ENCODE data around the gene LRG1. TPM values are rescaled to one million over a fixed set of nuclear protein-coding genes. Genes with fewer than 3 reads are reported as not detected.

LRG1 gene
- total RNA-seq, 1 donor from 2014 or later, result 328 TPM

- no peak for ATAC-seq
- DNase-seq (ENCODE audit: low spot score), result no peak
Measured at GRCh38 chr19:4513248-4513647, 26.6 kb downstream of the LRG1 start.

DNA sequence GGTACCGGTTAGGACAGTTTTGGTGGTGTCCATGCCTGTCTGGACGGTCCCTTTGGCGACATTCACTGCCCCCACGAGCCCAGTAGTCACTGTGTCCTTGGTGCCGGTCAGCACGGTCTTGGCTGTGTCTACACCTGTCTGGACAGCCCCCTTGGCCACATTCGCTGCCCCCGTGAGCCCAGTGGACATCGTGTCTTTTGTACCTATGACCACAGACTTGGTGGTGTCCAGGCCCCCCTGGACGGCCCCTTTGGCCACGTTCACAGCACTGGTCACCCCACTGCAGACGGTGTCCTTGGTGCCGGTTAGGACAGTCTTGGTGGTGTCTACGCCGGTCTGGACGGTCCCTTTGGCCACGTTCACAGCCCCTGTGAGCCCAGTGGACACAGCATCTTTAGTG lies 27.8 kb downstream of the LRG1 start:
- ATAC-seq, result no peak
- no peak for DNase-seq (ENCODE audit: low spot score)

- DNase-seq (ENCODE audit: low spot score) (no peak), ATAC-seq (peak; percentile 15)
Measured at GRCh38 chr19:4511300-4512054, 28.4 kb downstream of the LRG1 start.

GRCh38 chr19:4510435-4511255 lies 29.2 kb downstream of the LRG1 start:
- DNase-seq (ENCODE audit: low spot score), result no peak
- ATAC-seq, result peak; percentile 12

DNA sequence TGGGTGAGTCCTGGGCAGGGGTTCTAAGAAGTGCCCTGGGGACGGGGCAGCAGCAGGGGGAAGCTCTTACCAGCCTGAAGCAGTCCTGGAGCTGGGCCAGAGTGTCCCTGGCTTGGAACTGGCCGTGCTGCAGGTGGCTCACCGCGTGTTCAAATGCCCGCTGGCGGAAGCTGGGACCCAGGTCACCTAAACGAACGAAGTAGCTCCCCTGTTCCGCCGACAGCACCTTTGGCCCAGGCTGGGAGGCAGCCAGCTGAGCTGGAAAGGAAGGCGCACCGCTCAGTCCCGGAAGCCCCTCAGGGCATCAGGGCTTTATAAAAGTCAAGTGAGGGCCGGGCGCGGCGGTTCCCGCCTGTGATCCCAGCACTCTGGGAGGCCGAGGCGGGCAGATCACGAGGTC lies 31.1 kb downstream of the LRG1 start:
- DNase-seq (ENCODE audit: low spot score) (no peak), ATAC-seq (no peak)

GRCh38 chr19:4507804-4508203 lies 32.0 kb downstream of the LRG1 start:
- DNase-seq (ENCODE audit: low spot score), result no peak
- no peak for ATAC-seq

DNA sequence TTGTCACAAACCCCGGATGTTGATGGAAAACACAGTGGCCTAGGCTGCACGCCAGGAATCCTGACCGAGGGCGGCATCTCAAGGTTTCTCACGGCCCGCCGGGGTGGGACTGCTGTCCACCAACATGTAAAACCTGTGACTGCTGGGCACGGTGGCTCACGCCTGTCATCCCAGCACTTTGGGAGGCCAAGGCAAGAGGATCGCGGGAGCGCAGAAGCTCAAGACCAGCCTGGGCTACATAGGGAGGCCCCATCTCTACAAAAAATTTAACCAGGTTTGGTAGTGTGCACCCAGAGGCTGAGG lies 32.7 kb downstream of the LRG1 start:
- no peak for DNase-seq (ENCODE audit: low spot score)

GRCh38 chr19:4506449-4507149 lies 33.2 kb downstream of the LRG1 start:
- no peak for ATAC-seq
- no peak for DNase-seq (ENCODE audit: low spot score)

More for the DNA sequence above, 32.7 kb downstream of the LRG1 start:
- no peak for ATAC-seq

GRCh38 chr19:4505570-4506448 lies 34.0 kb downstream of the LRG1 start:
- DNase-seq (ENCODE audit: low spot score), result no peak

GRCh38 chr19:4504891-4505569 lies 34.8 kb downstream of the LRG1 start:
- no peak for DNase-seq (ENCODE audit: low spot score)
- peak; percentile 2 for ATAC-seq

More at GRCh38 chr19:4505570-4506448, 34.0 kb downstream of the LRG1 start:
- no peak for ATAC-seq

GRCh38 chr19:4504297-4504701 lies 35.5 kb downstream of the LRG1 start:
- no peak for DNase-seq (ENCODE audit: low spot score)
- peak; percentile 1 for ATAC-seq

- ATAC-seq (no peak), DNase-seq (ENCODE audit: low spot score) (no peak)
Measured at GRCh38 chr19:4503825-4504170, 36.0 kb downstream of the LRG1 start.

GRCh38 chr19:4503132-4503824 lies 36.6 kb downstream of the LRG1 start:
- DNase-seq (ENCODE audit: low spot score) (no peak), ATAC-seq (no peak)

- DNase-seq (ENCODE audit: low spot score) (no peak), ATAC-seq (no peak)
Measured at GRCh38 chr19:4502282-4503131, 37.3 kb downstream of the LRG1 start.

GRCh38 chr19:4501691-4502090 lies 38.1 kb downstream of the LRG1 start:
- ATAC-seq, result no peak

GRCh38 chr19:4500841-4501591 lies 38.8 kb downstream of the LRG1 start:
- DNase-seq (ENCODE audit: low spot score) (no peak), ATAC-seq (no peak)

More at GRCh38 chr19:4501691-4502090, 38.1 kb downstream of the LRG1 start:
- DNase-seq (ENCODE audit: low spot score), result no peak

- ATAC-seq (no peak), DNase-seq (ENCODE audit: low spot score) (no peak)
Measured at GRCh38 chr19:4499855-4500254, 40.0 kb downstream of the LRG1 start.

DNA sequence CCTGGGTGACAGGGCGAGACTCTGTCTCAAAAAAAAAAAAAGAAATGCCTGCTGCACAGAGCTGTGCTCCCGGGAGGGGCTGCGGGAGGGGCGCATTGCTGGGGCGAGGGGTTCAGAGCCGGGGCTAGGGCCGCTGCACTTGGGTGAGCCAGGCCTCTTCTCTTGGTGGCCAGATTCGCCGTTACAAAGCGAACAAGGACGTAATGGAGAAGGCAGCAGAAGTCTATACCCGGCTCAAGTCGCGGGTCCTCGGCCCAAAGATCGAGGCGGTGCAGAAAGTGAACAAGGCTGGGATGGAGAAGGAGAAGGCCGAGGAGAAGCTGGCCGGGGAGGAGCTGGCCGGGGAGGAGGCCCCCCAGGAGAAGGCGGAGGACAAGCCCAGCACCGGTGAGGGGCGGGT lies 40.5 kb downstream of the LRG1 start:
- DNase-seq (ENCODE audit: low spot score) (no peak), ATAC-seq (no peak)
